ENCODE data around the gene HRH1. TPM values are rescaled to one million over a fixed set of nuclear protein-coding genes. Genes with fewer than 3 reads are reported as not detected.

Gene HRH1
- total RNA-seq, 2 donors from 2014 or later: 0.14 TPM; not detected in 1

GRCh38 chr3:11284011-11284410 lies 129.7 kb downstream of the HRH1 start:
- no peak overlapping the region for H3K27ac Mint-ChIP-seq
- ATAC-seq: no peak
- H3K36me3 Mint-ChIP-seq: no peaks in the 10 kb centered on the region
- no peaks in the 10 kb centered on the region for H3K27me3 Mint-ChIP-seq
- no peaks in the 10 kb centered on the region for H3K9me3 Mint-ChIP-seq
- H3K4me3 Mint-ChIP-seq: no peak overlapping the region
- DNase-seq (ENCODE audit: low spot score): no peak
- peaks cover 28 to 39% of the 10 kb centered on the region in 2 donors for H3K4me1 Mint-ChIP-seq (ENCODE audit: low read depth in 2 of 2)

DNA sequence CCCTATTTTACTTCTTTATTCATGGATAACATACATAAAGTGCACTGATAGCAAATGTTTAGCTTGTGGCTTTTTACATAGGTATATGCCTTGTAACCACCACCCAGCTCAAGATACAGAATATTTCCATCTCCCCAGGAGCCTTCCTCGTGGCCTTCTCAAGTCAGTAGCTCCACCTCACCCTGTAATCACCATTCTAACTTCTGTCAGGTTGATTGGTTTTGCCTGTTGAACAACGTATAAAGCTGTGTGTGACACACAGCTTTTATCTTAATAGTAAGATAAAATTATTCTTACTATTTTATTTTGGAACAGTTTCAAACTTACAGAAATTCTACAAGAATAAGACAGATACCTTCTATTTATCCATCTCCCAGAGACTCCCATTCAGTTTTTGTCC lies 131.2 kb downstream of the HRH1 start:
- ATAC-seq: no peak
- peaks cover 42 to 48% of the 10 kb centered on the region in 2 donors for H3K4me1 Mint-ChIP-seq (ENCODE audit: low read depth in 2 of 2)
- no peak for DNase-seq (ENCODE audit: low spot score)
- no peaks in the 10 kb centered on the region for H3K27me3 Mint-ChIP-seq
- no peak overlapping the region for H3K27ac Mint-ChIP-seq
- no peaks in the 10 kb centered on the region for H3K9me3 Mint-ChIP-seq
- H3K4me3 Mint-ChIP-seq: no peak overlapping the region
- H3K36me3 Mint-ChIP-seq: no peaks in the 10 kb centered on the region

- peaks cover 57 to 58% of the 10 kb centered on the region in 2 donors for H3K4me1 Mint-ChIP-seq (ENCODE audit: low read depth in 2 of 2)
- peak overlapping the region; percentile 92 for H3K27ac Mint-ChIP-seq
- H3K36me3 Mint-ChIP-seq: no peaks in the 10 kb centered on the region
- no peaks in the 10 kb centered on the region for H3K9me3 Mint-ChIP-seq
- DNase-seq (ENCODE audit: low spot score) (no peak), ATAC-seq (no peak)
- H3K4me3 Mint-ChIP-seq: peak overlapping the region; percentile 53
- H3K27me3 Mint-ChIP-seq: no peaks in the 10 kb centered on the region
Measured at GRCh38 chr3:11287404-11287803, 133.1 kb downstream of the HRH1 start.

GRCh38 chr3:11288021-11288491 lies 133.8 kb downstream of the HRH1 start:
- Mint-ChIP-seq H3K36me3 (no peaks in the 10 kb centered on the region), H3K4me3 (peak overlapping the region; percentile 23), H3K27ac (peak overlapping the region; percentile 92), H3K4me1 (ENCODE audit: low read depth in 2 of 2) (peaks cover 57 to 58% of the 10 kb centered on the region in 2 donors), H3K27me3 (no peaks in the 10 kb centered on the region), H3K9me3 (no peaks in the 10 kb centered on the region)
- ATAC-seq (no peak), DNase-seq (ENCODE audit: low spot score) (no peak)

DNA sequence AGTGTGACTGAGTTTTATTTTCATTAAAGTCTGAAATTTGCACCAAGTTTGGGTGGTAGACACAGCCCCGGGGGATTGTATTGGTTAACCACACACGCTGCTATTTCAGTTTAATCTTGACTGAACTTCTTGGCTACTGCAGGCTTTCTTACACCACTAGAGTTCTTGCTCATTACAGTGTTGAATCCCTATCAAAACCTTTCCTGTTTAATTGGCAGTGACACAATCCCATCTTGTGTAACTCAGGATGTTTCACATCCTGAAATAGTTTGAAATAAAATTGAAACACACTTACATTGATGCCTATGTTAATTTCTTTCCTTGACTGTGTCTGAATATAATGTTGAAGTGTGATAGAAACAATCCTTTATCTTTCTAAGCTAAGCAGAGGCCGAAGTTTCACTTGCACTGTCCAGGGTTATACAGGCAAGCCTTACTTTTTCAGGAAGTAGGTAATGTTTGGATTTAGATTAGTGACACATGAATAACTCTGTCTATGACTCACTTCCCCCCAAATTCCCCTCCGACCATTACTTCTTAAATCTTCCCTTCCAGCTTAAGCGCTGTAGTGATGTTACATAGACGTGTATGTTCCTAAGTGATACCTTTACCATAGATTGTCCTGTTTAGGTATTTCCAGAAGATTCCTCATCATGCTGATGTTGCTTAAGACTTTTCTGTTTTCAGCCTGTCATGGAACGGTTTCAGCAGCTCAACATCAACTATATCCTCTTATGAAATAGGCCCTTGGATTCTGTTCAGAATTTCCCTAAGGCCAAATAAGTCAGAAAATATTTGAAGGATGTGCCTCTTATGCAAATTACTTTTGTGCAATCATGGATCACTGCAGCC lies 134.7 kb downstream of the HRH1 start:
- H3K4me3 Mint-ChIP-seq: peak overlapping the region; percentile 75
- no peaks in the 10 kb centered on the region for H3K9me3 Mint-ChIP-seq
- no peaks in the 10 kb centered on the region for H3K27me3 Mint-ChIP-seq
- H3K27ac Mint-ChIP-seq: peak overlapping the region; percentile 92
- DNase-seq (ENCODE audit: low spot score): no peak
- no peaks in the 10 kb centered on the region for H3K36me3 Mint-ChIP-seq
- peaks cover 57 to 58% of the 10 kb centered on the region in 2 donors for H3K4me1 Mint-ChIP-seq (ENCODE audit: low read depth in 2 of 2)
- ATAC-seq: peak; percentile 72 to 80

DNA sequence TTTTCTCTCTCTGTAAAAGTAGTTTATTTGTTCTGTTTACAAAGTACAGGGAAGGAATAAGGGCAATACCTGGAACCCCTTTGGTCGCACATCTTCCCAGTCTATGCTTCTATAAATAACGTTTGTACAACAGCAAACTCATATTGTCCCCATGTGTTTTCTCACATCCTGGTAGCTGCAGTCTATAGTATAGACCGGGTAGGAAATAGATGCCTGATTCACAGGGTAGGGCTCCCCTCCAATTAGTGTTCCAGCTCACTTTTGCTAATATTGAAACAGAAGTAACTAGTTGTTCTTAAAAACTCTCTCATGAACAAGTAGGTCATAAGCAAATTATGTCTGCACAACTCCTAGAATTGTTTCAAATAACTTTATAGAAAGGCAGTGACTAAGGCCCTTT lies 135.6 kb downstream of the HRH1 start:
- Mint-ChIP-seq H3K27ac (peak overlapping the region; percentile 92), H3K27me3 (no peaks in the 10 kb centered on the region), H3K9me3 (no peaks in the 10 kb centered on the region), H3K4me1 (ENCODE audit: low read depth in 2 of 2) (peaks cover 57 to 58% of the 10 kb centered on the region in 2 donors), H3K36me3 (no peaks in the 10 kb centered on the region), H3K4me3 (peak overlapping the region; percentile 75)
- peak in 1 of 2 donors; percentile 58 for ATAC-seq
- DNase-seq (ENCODE audit: low spot score): no peak

- DNase-seq (ENCODE audit: low spot score) (peak; percentile 75), ATAC-seq (peak; percentile 88 to 89)
- Mint-ChIP-seq H3K27me3 (no peaks in the 10 kb centered on the region), H3K9me3 (no peaks in the 10 kb centered on the region), H3K27ac (peak overlapping the region; percentile 92), H3K4me3 (peak overlapping the region; percentile 75), H3K4me1 (ENCODE audit: low read depth in 2 of 2) (peaks cover 54 to 56% of the 10 kb centered on the region in 2 donors), H3K36me3 (no peaks in the 10 kb centered on the region)
Measured at GRCh38 chr3:11290743-11291680, 136.7 kb downstream of the HRH1 start.

DNA sequence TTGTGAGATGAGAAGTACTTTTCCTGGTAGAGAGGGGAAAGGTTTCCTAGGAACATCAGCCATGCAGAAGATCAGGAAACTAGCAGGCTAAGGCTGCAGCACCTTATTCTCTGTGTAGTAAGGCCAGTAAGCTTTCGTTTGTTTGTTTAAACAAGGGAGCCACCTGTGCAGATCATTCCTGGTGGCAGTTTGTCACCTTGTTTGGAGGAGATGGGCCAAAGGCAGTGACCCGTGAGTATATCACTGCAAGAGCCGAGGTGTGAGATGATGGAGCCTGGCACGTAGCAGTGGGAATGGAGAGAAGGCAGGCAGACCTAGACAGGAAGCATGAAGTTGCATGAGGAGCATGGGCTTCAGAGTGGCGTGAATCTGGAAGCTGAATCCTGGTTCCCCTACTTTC lies 137.5 kb downstream of the HRH1 start:
- no peaks in the 10 kb centered on the region for H3K27me3 Mint-ChIP-seq
- H3K9me3 Mint-ChIP-seq: no peaks in the 10 kb centered on the region
- H3K27ac Mint-ChIP-seq: peak overlapping the region; percentile 92
- DNase-seq (ENCODE audit: low spot score) (no peak), ATAC-seq (peak in 1 of 2 donors; percentile 11)
- peak overlapping the region; percentile 75 for H3K4me3 Mint-ChIP-seq
- H3K36me3 Mint-ChIP-seq: no peaks in the 10 kb centered on the region
- H3K4me1 Mint-ChIP-seq (ENCODE audit: low read depth in 2 of 2): peaks cover 56 to 60% of the 10 kb centered on the region in 2 donors

GRCh38 chr3:11297126-11297525 lies 142.8 kb downstream of the HRH1 start:
- peaks cover 25 to 33% of the 10 kb centered on the region in 2 donors for H3K4me1 Mint-ChIP-seq (ENCODE audit: low read depth in 2 of 2)
- no peaks in the 10 kb centered on the region for H3K9me3 Mint-ChIP-seq
- no peak for DNase-seq (ENCODE audit: low spot score)
- no peak for ATAC-seq
- H3K4me3 Mint-ChIP-seq: no peak overlapping the region
- peaks cover 6% of the 10 kb centered on the region for H3K36me3 Mint-ChIP-seq
- H3K27ac Mint-ChIP-seq: no peak overlapping the region
- H3K27me3 Mint-ChIP-seq: no peaks in the 10 kb centered on the region

DNA sequence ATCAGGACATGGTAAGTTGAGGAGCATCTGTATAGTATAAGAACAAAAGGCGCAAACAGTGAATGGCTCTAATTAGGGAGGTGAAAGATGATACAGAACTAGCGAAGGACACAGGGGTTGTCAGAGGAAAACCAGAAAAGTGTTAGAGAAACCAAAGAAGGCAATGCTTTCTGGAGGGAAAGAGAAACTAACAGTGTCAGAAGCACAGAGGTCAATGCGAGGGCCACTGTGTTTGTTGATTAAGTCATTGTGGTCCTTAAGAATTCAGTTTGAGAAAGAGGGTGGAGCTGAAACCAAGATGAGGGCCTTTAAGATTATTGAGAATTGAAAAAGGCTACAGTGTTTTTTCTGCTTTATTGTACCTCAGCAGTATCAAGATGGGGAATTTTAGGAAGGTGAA lies 146.7 kb downstream of the HRH1 start:
- DNase-seq (ENCODE audit: low spot score): no peak
- H3K27ac Mint-ChIP-seq: peak overlapping the region; percentile 86 to 87
- peak; percentile 95 for ATAC-seq
- peak overlapping the region; percentile 66 for H3K4me3 Mint-ChIP-seq
- peaks cover 16% of the 10 kb centered on the region for H3K36me3 Mint-ChIP-seq
- no peaks in the 10 kb centered on the region for H3K9me3 Mint-ChIP-seq
- no peaks in the 10 kb centered on the region for H3K27me3 Mint-ChIP-seq
- peaks cover 31 to 43% of the 10 kb centered on the region in 2 donors for H3K4me1 Mint-ChIP-seq (ENCODE audit: low read depth in 2 of 2)

GRCh38 chr3:11302444-11302843 lies 148.2 kb downstream of the HRH1 start:
- peak overlapping the region in 1 of 2 donors; percentile 69 for H3K27ac Mint-ChIP-seq
- DNase-seq (ENCODE audit: low spot score) (no peak), ATAC-seq (no peak)
- H3K9me3 Mint-ChIP-seq: no peaks in the 10 kb centered on the region
- H3K4me1 Mint-ChIP-seq (ENCODE audit: low read depth in 2 of 2): peaks cover 35 to 50% of the 10 kb centered on the region in 2 donors
- H3K4me3 Mint-ChIP-seq: no peak overlapping the region
- no peaks in the 10 kb centered on the region for H3K27me3 Mint-ChIP-seq
- H3K36me3 Mint-ChIP-seq: peaks cover 18% of the 10 kb centered on the region

- Mint-ChIP-seq H3K27me3 (no peaks in the 10 kb centered on the region), H3K4me3 (no peak overlapping the region), H3K27ac (no peak overlapping the region), H3K9me3 (no peaks in the 10 kb centered on the region), H3K4me1 (ENCODE audit: low read depth in 2 of 2) (peaks cover 39 to 47% of the 10 kb centered on the region in 2 donors), H3K36me3 (peaks cover 31% of the 10 kb centered on the region)
- DNase-seq (ENCODE audit: low spot score) (no peak), ATAC-seq (no peak)
Measured at GRCh38 chr3:11304175-11304574, 149.9 kb downstream of the HRH1 start.

DNA sequence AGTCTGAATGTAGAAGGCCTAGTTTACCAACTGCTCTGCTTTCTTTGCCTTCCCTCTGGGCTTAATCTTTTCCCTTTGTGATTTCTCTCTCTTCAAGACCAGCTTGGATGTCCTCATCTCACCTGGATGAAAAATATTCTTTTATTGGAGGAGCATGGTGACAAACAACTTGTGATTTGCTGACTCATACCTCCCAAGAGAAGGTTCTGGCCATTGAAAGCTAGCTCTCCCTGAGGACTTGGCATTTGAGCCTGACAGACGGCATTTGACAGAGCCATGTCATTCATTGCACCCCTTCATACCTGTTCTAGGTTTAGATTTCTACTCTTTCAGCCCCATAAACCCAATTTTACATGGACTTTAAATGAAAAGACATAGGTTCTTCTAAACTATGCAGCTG lies 151.2 kb downstream of the HRH1 start:
- Mint-ChIP-seq H3K27me3 (no peaks in the 10 kb centered on the region), H3K4me1 (ENCODE audit: low read depth in 2 of 2) (peaks cover 35 to 39% of the 10 kb centered on the region in 2 donors), H3K27ac (no peak overlapping the region), H3K36me3 (peaks cover 35% of the 10 kb centered on the region), H3K9me3 (no peaks in the 10 kb centered on the region), H3K4me3 (no peak overlapping the region)
- ATAC-seq (no peak), DNase-seq (ENCODE audit: low spot score) (no peak)

All from natural killer cell treated with Interleukin-12 subunit alpha and Interleukin-12 subunit beta and Interleukin-15 and Interleukin-18, amount 100 ng/mL, for 72 hours (primary cell).